Kidney glomerular epithelial cell (primary cell): ENCODE measurements around the gene SCFD2.

ENCODE experiments used
- DNase-seq: peaks from one replicate; lab custom pipeline; 2025; lab: John Stamatoyannopoulos, UW

SCFD2 gene

DNA sequence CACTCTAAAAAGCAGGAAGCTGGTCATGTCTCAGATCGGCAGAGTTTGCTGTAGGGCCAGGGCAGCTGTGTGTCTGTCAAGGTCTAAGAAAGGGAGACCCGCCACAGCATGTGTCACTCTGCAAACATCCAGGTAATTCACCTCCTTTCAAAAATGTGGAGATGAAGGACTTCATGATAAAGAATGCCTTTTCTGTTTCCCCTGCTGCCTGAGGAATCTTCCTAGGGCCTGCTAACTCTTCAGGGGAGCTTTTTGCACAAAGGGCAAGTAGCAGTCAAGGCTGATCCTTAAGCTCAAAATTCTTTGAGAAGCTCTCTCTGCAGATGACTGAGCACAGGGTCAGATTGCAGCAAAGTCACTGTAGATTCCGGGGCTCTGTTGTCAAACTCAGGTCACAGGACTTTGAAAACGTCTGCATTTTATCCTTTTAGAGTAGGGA, 482.7 kb downstream of the SCFD2 start:
- DNase-seq, result no peak

DNA sequence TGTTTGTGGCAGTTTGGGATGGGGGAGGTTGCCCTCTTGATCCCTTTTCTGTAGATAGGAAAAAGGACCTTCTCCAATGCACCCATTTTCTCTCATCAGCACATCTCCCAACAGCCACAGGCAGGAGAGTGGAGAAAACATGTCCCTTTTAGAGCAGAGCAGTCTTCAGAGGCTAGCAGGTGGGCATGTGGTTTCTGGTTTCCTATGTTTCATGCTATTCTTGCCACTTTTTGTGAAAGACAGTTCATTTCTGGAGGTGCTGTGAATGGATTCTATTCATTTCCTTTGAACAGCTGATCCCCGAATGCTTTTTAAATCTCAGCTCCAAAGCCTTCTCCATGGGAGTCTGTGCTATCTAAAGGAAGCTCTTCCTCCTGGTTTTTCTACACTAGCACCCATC, 484.9 kb downstream of the SCFD2 start:
- no peak for DNase-seq

DNA sequence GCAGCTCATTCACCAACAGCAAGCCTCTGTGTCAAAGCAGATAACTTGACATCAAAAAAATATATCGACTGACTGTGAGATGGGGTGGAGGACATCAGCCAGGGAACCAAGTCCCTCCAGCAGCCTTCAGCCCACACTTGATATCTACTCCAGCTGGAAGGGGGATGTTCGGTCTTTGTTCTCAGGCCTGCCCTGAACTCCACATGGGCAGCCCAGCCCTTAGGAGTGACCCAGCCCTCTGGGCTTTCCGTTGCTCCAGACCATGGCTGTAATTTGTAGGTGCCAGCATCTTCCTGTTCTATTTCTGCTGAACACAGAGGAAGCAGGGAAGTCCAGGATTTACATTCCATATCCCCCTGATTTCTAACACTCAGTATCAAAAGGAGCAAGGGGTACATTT, 486.4 kb downstream of the SCFD2 start:
- no peak for DNase-seq

DNA sequence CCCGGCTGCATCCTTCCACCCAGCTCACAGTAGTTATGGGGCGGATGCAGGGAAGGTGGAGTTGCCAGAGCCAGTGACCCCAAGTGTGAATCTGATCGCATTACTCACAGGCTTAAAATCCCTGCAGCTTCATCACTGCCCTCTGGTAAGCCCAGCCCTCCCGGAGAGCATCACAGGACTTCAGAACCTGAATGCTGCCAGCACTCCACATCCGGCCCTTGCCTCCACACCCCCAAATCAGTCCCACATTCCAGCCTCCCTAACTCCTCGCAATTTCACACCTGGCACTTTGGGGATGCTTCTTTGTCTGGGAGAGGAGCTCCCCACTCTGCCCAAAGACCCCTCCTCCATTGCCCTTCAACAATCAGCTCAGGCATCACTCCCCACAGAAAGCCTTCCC, 488.2 kb downstream of the SCFD2 start:
- DNase-seq, result no peak

DNA sequence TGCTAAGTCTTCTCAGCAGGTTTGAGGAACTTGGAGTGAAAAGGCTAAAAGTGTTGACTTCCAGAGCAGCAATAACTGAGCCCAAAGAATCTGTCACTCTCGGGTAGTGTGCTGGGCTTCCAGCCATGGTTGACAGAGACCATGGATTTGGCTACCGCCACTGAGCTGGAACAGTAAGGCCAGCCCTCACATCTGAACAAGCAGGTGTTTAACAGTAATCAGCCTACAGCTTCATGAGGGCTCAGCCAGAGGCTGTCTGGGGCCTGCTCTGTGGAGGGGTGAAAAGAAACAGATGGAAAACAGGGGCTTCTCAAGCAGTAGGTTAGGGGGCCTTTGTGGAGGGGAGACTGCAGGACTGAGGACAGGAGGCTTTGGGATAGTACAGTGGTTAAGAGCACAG, 488.8 kb downstream of the SCFD2 start:
- no peak for DNase-seq

DNA sequence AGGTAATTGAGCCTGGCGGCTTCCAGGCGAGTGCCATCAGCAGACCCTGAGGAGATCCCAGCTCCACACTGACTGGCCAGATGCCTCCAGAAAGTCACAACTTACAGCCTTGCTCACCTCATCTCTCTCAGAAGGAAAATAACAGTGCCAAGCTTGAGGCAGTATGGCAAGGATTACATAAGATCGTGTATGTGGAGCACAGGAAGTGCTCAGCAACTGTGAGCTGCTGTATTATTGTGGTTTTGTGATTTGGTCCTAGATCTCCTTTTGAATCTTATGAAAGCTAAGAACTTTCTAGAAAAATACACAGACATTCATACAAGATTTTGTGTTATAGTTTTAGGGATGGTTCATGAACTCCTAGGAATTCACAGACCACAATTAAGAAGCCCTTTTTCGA, 489.8 kb downstream of the SCFD2 start:
- DNase-seq, result no peak

DNA sequence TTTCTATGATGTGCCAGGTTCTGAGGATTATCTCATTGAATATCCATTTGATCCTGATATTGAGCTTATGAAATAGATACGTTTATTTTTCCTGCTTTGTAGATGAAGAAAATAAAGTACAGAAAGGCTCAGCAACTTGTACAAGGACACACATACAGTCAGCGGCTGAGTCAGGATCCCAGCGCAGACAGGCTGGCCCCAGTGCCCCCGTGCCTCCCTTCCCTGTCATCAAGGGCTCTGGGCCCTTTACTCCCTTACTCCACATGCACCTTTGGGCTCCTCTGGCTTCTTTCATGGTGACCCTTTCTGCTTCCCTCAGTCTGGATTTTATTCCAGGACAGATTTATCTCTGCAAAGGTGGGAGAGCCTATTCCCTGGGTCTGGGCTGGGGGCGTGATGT, 490.9 kb downstream of the SCFD2 start:
- no peak for DNase-seq

DNA sequence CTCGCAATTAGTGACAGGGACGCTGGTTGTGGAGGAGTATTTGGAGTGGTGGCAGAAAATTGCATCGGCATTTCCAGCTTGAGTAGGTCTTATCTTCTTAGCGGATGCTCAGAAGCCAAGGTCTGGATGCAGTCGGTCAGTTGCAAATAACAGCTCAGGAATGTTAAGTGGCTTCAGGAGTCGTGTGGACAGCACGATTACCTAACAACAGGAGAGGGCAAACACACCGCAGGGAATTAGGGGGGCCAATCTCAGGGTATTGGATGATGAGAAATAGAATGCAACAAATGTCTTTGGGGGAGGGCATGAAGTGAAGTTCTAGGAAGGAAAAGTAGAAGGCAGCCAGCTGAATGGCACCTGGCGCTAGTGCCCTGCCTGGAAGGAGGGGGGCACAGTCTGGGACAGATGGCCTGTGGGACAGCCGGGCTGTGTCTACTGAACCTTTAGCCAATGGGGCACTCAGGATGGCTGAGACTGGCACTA, 492.0 kb downstream of the SCFD2 start:
- no peak for DNase-seq

DNA sequence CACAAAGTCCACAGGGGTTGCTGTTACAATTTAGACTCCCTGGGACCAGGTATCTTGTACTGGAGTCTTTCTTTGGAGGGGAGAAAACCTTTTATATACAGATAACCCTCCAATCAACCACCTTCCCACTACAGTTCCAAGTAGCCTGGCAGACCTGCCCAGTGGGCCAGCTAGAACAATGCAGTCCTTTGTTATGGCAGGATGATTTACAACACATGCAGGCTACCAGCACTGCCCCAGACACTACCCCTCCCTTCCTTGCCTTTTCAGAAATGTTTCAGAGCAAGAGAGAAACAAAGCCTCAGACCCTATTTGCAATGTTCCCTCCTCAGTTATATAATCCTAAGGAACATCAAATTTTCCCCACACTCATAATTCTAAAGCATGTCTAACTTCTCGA, 492.7 kb downstream of the SCFD2 start:
- peak; percentile 16 for DNase-seq

DNA sequence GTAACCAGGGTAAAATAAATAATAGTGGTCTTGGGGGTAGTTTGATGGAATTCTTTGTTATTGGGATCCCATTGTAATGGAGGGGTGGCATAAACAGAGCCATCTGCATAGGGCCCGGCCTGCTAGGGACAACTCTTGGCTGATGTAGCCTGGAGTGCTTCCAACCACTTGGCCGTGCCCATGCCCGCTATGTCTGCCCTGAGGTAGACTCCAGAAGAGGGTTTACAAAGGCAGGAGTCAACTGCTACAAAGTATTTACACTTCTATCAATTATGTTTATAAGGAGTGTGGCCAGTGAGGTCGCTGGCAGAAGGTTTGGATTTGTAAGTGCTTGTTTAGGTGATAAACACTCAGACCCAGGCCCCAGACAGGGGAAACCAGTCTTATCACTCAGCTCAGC, 495.6 kb downstream of the SCFD2 start:
- DNase-seq, result no peak

DNA sequence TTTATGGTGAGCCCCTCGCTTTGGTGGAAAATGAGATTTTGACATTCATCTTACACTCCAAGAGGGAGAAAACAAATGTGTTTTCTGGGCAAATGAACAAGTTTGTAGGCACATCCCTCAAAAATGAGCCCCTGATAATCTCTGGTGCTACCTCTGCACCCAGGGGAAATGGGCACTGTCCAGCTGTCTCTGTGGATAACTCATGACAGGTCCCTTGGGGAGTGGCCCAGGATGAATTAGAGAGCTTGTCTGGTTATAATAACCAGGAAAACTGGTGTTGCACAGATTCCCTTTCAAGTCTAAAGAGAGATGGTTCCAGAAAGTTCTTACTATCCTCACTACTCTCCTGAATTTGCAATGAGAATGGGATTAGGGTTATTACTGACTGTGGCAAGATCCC, 496.2 kb downstream of the SCFD2 start:
- no peak for DNase-seq

DNA sequence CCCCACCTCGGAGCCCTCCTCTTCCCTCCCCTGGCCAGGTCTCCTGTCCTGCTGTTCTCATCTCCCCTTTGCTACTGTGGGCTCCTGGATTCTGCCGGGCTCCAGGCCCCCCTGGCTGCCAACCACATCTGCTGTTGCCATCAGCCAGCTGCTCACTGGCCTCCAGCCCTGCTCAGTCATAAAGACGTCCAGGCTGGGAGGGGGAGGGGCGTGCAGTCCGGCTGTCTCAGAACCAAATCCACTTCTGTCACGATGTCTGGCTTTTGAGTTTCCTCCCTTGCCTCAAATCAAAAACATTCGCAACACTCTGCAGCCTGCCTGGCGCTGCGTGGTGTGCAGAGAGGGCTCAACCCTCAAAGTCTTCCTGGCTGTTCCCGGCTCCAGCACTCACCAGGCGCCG, 496.7 kb downstream of the SCFD2 start:
- DNase-seq, result no peak

DNA sequence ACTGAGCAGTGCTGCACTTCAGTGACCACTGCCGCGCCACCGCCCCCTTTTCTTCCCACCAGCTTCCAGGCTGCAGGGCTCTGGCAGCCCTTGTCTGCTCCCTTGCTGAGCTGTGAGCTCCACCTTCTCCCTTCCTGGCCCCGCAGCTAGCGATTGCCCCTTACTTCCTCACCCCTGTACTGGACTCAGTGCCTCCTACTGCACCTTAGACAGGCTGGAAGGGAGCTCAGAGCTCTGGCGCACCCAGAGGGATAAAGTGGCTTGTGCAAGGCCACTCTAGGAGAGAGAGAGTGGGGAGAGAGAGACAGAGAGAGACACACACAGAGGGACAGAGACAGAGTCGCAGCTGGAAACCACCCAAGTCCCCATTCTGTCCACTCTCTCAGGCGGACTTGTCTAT, 497.7 kb downstream of the SCFD2 start:
- no peak for DNase-seq

DNA sequence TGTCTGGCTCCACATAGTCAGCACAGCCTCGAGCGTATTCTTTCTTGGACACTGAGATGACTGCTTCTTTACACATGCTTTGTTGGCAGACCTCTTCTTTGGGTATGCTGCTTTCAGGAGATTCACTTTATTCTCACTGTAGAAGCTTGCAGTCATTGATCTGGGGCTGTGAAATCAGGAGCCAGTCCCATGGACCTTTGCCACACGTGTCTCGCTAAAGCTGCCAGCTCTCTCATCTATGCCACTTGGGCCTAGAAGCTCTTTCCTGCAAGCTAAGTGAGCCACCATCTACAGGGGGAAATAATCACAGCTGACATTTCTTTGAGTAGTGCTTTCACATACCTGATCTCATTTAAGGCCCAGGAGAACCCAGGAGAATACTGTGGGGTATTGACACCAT, 498.7 kb downstream of the SCFD2 start:
- DNase-seq, result no peak

DNA sequence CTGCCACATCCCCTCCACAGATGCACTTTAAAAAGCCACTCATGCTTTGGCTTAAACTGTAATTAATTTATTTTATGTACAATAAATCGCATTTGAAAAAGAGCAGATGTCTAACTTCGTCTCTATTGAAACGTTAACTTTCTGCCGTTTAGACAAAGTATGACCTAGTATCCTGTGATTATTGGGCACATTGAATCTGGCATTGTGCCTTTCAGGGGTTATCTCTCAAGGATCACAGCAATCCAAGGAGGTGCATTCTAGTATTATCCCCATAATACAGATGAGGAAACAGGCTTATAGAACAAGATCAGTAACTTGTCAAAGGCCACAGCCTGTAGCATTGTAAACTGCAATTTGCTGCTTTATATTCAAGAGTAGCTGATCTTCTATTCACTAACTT, 499.1 kb downstream of the SCFD2 start:
- DNase-seq, result no peak

DNA sequence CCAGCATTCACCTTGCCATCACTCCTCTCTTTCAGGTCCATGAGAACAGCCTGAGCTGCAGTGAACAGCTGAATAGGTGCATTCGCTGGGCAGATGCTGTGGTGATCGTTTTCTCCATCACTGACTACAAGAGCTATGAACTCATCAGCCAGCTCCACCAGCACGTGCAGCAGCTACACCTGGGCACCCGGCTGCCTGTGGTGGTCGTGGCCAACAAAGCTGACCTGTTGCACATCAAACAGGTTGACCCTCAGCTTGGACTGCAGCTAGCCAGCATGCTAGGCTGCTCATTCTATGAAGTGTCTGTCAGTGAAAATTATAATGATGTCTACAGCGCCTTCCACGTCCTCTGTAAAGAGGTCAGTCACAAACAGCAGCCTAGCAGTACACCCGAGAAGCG, 500.6 kb downstream of the SCFD2 start:
- no peak for DNase-seq

DNA sequence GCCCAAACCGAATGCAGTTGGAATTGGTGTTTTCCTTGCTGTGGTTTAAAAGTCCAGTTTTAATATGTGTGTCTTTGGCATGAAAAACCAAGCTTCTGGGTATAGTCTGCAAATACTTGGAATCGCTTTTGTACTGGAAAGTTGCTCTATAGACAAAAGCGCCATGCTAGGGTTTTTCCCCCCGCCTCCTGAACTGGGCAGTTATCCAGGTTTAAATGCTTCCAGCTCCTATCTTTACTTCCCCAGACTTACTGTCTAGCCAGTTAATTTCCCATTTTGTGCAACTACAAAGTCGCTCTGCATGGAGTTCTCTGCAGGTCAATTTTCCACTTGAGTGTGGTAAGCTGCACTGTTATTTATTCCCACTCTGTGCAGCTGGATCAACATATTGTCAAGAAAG, 501.1 kb downstream of the SCFD2 start:
- DNase-seq, result no peak

DNA sequence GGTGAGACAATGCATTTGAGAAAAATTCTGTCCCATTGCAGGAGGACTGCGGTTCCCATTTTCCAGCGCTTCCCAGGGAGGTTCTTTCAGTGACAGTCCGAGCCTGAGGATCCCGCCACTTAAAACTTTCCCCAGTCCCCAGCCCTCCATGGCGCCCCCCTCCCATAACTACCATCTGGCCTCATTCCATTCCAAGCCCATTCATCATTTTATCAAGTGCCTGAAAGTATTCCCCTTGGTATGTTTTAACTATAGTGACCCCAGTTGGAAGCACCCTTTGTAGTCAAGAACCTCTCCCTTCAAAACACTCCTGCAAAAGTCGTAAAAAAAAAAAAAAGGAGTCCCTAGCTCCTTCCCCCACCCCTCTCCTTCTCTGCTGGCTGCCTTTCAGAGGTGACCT, 502.5 kb downstream of the SCFD2 start:
- no peak for DNase-seq

DNA sequence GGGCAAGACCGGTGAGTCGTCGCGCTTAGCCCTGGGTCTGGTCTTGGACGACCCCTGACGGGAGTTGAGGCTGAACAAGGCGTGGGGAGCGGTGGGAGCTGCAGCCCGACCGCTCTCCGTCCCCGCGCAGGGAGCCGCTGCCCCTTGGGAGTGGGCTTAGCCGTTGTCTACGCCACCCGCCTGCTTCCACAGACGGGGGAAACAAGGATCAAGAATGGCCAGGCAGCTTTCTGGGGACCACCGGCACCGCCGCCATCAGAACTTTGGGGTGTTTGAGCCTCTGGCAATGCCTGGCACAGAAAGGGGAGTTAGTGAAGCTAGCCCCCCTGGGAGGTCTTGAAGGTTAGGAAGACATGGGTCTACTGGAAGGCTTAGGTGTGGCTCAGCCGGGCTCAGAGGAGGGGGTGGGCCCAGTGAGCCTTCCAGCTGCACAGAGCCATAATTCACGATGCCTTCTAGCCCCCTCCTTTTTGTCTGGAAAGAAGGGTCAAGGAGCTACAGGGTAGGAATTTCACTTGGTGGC, 503.2 kb downstream of the SCFD2 start:
- no peak for DNase-seq

DNA sequence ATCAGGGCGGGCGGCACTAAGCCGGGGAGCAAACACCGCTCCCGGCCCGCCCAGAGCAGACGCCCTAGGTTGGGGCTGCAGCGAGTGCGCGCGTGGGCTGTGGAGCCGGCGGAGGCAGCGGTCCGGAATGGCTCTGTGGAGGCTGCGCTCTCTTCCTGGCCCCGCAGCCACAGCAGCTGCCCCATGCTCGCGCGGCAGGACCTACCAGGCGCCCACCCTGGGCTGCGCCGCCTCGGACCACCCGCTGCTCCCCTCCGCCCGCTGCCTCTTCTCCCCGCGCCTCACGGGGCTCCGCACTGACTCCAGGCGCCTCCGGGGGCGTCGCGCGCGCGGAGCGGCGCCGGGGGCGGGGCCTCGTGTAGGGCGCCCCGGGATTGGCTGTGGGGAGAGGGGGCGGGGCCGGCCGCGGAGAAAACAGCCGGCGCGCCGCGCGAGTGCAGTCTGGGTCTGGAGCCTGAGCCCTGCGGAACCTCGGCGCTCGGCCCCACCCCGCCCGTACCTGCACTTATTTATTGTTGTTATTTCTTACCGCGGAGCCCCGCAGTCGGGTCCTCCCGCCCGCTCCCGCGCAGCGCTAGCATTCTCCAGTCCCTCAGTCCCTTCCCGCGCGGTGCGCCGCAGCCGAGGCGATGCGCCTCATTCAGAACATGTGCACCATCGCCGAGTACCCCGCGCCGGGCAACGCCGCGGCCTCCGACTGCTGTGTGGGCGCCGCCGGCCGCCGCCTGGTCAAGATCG, 503.8 kb downstream of the SCFD2 start, which contains the start of gene RASL11B:
RASL11B (plus strand) TSS at position 439 of the 738 bp plus-strand sequence; CDS start at position 630, 191 bp downstream.
- peak; percentile 37 for DNase-seq

DNA sequence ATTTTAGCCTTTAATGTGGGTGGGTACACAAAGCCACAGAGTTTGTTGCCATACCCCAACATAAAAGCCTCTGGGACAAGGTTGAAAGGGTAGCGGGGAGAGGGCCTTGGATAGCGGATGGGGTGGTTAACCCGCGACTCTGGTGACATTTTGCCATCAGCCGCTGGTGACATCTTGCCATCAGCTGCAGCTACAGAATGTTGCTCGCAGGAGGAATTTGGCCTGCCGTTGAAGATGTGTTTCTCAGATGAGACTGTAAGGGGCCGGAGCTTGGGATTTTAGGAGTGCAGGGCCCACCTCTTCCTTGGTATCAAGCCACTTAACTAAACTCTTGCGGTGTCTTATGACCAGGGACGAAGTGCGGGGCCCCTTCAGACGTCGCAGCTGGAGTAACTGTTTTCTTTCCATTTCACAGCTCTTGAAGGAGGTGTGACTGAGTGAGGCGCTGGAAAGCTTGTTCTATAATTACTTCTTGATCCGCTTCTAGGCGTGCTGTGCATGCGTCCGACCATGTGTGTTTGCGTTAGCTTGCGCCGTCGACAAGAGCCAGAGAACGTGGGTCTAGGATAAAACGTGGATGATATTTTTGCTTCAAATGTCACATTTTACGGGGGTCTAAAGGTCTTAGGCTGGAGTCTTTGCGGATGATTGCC, 504.6 kb downstream of the SCFD2 start:
- DNase-seq, result no peak

DNA sequence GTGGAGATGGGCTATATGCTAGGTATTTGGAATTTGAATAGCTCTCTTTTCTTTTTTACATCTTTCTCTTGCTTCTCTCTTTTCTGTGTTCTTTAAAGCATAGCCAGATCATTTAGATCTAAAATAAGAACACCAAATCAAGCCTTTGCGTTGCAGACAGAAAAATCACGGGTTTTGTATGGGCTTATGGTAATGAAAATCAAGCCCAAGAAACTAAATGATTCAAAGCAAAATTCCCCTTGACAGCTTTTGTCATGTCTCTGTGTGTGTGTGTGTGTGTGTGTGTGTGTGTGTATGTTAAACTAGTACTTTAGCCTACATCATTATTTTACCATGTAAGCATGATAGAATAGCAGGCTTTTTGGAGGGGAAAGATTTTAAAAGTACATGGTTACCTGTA, 505.5 kb downstream of the SCFD2 start:
- no peak for DNase-seq

DNA sequence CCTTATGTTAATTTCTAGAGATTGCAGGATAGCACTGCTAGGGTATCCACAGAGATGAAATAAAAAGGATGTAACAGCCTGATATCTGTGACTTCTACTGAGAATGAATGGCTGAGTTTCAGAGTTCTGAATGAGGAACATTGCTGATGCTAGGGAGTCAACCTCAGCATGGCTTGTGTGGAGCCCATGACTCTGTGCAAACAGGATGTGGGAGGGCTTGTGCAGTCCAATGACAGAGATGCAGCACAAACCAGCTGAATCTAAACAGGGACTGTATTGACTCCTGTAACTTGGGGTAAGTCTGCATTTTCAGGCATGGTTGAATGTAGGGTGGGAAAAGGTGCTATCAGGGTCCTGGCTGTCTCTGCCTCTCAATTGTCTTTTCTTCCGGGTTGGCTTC, 509.1 kb downstream of the SCFD2 start:
- DNase-seq, result no peak
